ENCODE data around the gene BLOC1S5. TPM values are rescaled to one million over a fixed set of nuclear protein-coding genes. Genes with fewer than 3 reads are reported as not detected.
"Not testable (repeated sequence)": the region's sequence is repeated elsewhere in the genome, so short reads cannot be mapped to it uniquely, and the experiment has no call there.

Gene BLOC1S5
- total and polyA plus RNA-seq, 2 donors, result 10.3 to 20.0 TPM

- peak in 1 of 9 donors; percentile 24 for DNase-seq (ENCODE audit: low read depth in 6 of 9, low spot score in 9 of 9)
- Histone ChIP-seq H3K4me1 (ENCODE audit: control insufficient read depth in 2 of 2, insufficient read depth in 2 of 2, low read length in 2 of 2) (no peaks in the 10 kb centered on the region), H3K27me3 (ENCODE audit: control insufficient read depth in 2 of 2, insufficient read depth in 1 of 2, low read length in 1 of 2) (no peaks in the 10 kb centered on the region), H3K4me3 (ENCODE audit: low read length in 2 of 2) (no peak overlapping the region), H3K9me3 (ENCODE audit: control insufficient read depth in 2 of 2, insufficient read depth in 1 of 2, low read length in 1 of 2) (no peaks in the 10 kb centered on the region), H3K27ac (ENCODE audit: low read depth in 1 of 2, low read length in 1 of 2) (no peak overlapping the region), H3K36me3 (ENCODE audit: control insufficient read depth in 2 of 2, insufficient read depth in 2 of 2, low read length in 1 of 2) (peaks cover 7 to 27% of the 10 kb centered on the region in 2 donors)
These were observed 5.1 kb downstream of the BLOC1S5 start for GRCh38 chr6:8059129-8059528.

- H3K27ac ChIP-seq (ENCODE audit: low read depth in 1 of 2, low read length in 1 of 2), result no peak overlapping the region
- no peak for DNase-seq (ENCODE audit: low read depth in 6 of 9, low spot score in 9 of 9)
- no peaks in the 10 kb centered on the region for H3K4me1 ChIP-seq (ENCODE audit: control insufficient read depth in 2 of 2, insufficient read depth in 2 of 2, low read length in 2 of 2)
- H3K27me3 ChIP-seq (ENCODE audit: control insufficient read depth in 2 of 2, insufficient read depth in 1 of 2, low read length in 1 of 2), result no peaks in the 10 kb centered on the region
- WGBS, result over 99% methylated on average over 3 of the region's 3 CpGs
- H3K9me3 ChIP-seq (ENCODE audit: control insufficient read depth in 2 of 2, insufficient read depth in 1 of 2, low read length in 1 of 2), result no peaks in the 10 kb centered on the region
- H3K4me3 ChIP-seq (ENCODE audit: low read length in 2 of 2), result no peak overlapping the region
- peaks cover 7 to 27% of the 10 kb centered on the region in 2 donors for H3K36me3 ChIP-seq (ENCODE audit: control insufficient read depth in 2 of 2, insufficient read depth in 2 of 2, low read length in 1 of 2)
These were observed 6.4 kb downstream of the BLOC1S5 start for GRCh38 chr6:8057793-8058192.

GRCh38 chr6:8057263-8057662 lies 6.9 kb downstream of the BLOC1S5 start:
- H3K36me3 ChIP-seq (ENCODE audit: control insufficient read depth in 2 of 2, insufficient read depth in 2 of 2, low read length in 1 of 2), result peaks cover 7 to 27% of the 10 kb centered on the region in 2 donors
- no peak for DNase-seq (ENCODE audit: low read depth in 6 of 9, low spot score in 9 of 9)

GRCh38 chr6:8054276-8054675 lies 9.9 kb downstream of the BLOC1S5 start:
- no peak for DNase-seq (ENCODE audit: low read depth in 6 of 9, low spot score in 9 of 9)
- Histone ChIP-seq H3K4me1 (ENCODE audit: control insufficient read depth in 2 of 2, insufficient read depth in 2 of 2, low read length in 2 of 2) (no peaks in the 10 kb centered on the region), H3K27ac (ENCODE audit: low read depth in 1 of 2, low read length in 1 of 2) (no peak overlapping the region), H3K27me3 (ENCODE audit: control insufficient read depth in 2 of 2, insufficient read depth in 1 of 2, low read length in 1 of 2) (no peaks in the 10 kb centered on the region), H3K4me3 (ENCODE audit: low read length in 2 of 2) (no peak overlapping the region), H3K36me3 (ENCODE audit: control insufficient read depth in 2 of 2, insufficient read depth in 2 of 2, low read length in 1 of 2) (peaks cover 4 to 21% of the 10 kb centered on the region in 2 donors), H3K9me3 (ENCODE audit: control insufficient read depth in 2 of 2, insufficient read depth in 1 of 2, low read length in 1 of 2) (no peaks in the 10 kb centered on the region)
- WGBS, result over 99% methylated on average over 2 of the region's 2 CpGs

More at GRCh38 chr6:8057263-8057662, 6.9 kb downstream of the BLOC1S5 start:
- H3K4me1 ChIP-seq (ENCODE audit: control insufficient read depth in 2 of 2, insufficient read depth in 2 of 2, low read length in 2 of 2), result no peaks in the 10 kb centered on the region
- H3K9me3 ChIP-seq (ENCODE audit: control insufficient read depth in 2 of 2, insufficient read depth in 1 of 2, low read length in 1 of 2), result no peaks in the 10 kb centered on the region
- no peaks in the 10 kb centered on the region for H3K27me3 ChIP-seq (ENCODE audit: control insufficient read depth in 2 of 2, insufficient read depth in 1 of 2, low read length in 1 of 2)
- H3K27ac ChIP-seq (ENCODE audit: low read depth in 1 of 2, low read length in 1 of 2), result no peak overlapping the region
- no peak overlapping the region for H3K4me3 ChIP-seq (ENCODE audit: low read length in 2 of 2)
- 96% methylated on average over 4 of the region's 4 CpGs for WGBS

DNA sequence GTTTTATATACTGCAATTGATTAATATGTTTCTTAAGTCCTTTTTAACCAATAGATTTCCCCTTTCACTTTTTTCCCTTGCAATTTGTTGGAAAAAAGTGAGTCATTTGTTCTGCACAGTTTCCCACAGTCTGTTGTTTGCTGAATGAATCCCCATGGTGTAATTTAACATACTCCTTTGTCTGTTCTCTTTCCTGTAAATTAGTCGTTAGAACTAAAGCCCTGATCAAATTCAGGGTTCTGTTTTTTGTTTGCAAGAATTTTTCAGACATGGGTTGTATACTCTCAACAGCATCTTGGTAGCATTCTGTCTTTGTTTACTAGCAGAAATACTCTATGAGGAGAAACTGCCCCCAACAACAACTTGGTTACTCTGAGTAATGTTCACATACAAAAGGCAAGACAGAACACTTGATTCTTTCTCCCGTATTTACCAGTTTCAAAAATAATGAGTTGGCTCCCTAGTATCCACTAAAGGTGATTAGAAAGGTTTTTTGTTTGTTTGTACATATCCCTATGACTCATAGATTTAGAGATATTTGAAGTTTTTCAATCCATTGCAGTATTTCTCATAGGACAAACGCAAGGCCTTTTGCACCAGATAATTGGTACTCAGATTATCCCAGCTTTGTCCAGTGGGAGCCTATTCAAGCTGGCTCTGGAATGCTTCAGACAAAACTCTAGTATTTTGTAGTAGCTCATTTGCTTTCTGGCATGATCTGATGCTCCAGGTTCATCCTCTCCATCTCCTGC lies 16.5 kb downstream of the BLOC1S5 start:
- Histone ChIP-seq H3K4me3 (ENCODE audit: low read length in 2 of 2) (no peak overlapping the region), H3K27ac (ENCODE audit: low read depth in 1 of 2, low read length in 1 of 2) (no peak overlapping the region), H3K27me3 (ENCODE audit: control insufficient read depth in 2 of 2, insufficient read depth in 1 of 2, low read length in 1 of 2) (no peaks in the 10 kb centered on the region), H3K9me3 (ENCODE audit: control insufficient read depth in 2 of 2, insufficient read depth in 1 of 2, low read length in 1 of 2) (peaks cover 0 to 3% of the 10 kb centered on the region in 2 donors), H3K36me3 (ENCODE audit: control insufficient read depth in 2 of 2, insufficient read depth in 2 of 2, low read length in 1 of 2) (peaks cover 0 to 7% of the 10 kb centered on the region in 2 donors), H3K4me1 (ENCODE audit: control insufficient read depth in 2 of 2, insufficient read depth in 2 of 2, low read length in 2 of 2) (no peaks in the 10 kb centered on the region)
- 96% methylated on average over 3 of the region's 3 CpGs for WGBS
- DNase-seq (ENCODE audit: low read depth in 6 of 9, low spot score in 9 of 9), result no peak

DNA sequence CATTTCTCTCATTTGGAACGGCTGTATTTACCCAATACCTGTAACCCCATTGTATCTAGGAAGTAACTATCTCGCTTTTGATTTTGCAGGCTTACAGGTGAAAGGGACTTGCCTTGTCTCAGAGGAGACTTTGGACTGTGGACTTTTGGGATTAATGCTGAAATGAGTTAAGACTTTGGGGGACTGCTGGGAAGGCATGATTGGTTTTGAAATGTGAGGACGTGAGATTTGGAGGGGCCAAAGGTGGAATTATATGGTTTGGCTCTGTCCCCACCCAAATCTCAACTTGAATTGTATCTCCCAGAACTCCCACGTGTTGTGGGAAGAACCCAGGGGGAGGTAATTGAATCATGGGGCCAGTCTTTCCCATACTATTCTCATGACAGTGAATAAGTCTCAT lies 18.4 kb downstream of the BLOC1S5 start:
- H3K36me3 ChIP-seq (ENCODE audit: control insufficient read depth in 2 of 2, insufficient read depth in 2 of 2, low read length in 1 of 2); H3K27ac ChIP-seq (ENCODE audit: low read depth in 1 of 2, low read length in 1 of 2); H3K4me1 ChIP-seq (ENCODE audit: control insufficient read depth in 2 of 2, insufficient read depth in 2 of 2, low read length in 2 of 2); DNase-seq (ENCODE audit: low read depth in 6 of 9, low spot score in 9 of 9); H3K9me3 ChIP-seq (ENCODE audit: control insufficient read depth in 2 of 2, insufficient read depth in 1 of 2, low read length in 1 of 2); H3K4me3 ChIP-seq (ENCODE audit: low read length in 2 of 2); H3K27me3 ChIP-seq (ENCODE audit: control insufficient read depth in 2 of 2, insufficient read depth in 1 of 2, low read length in 1 of 2): not testable (repeated sequence)
- WGBS, result 97% methylated on average over 4 of the region's 4 CpGs

- Histone ChIP-seq H3K27me3 (ENCODE audit: control insufficient read depth in 2 of 2, insufficient read depth in 1 of 2, low read length in 1 of 2) (no peaks in the 10 kb centered on the region), H3K36me3 (ENCODE audit: control insufficient read depth in 2 of 2, insufficient read depth in 2 of 2, low read length in 1 of 2) (peaks cover 0 to 4% of the 10 kb centered on the region in 2 donors), H3K4me1 (ENCODE audit: control insufficient read depth in 2 of 2, insufficient read depth in 2 of 2, low read length in 2 of 2) (no peaks in the 10 kb centered on the region), H3K9me3 (ENCODE audit: control insufficient read depth in 2 of 2, insufficient read depth in 1 of 2, low read length in 1 of 2) (peaks cover 0 to 3% of the 10 kb centered on the region in 2 donors), H3K27ac (ENCODE audit: low read depth in 1 of 2, low read length in 1 of 2) (no peak overlapping the region), H3K4me3 (ENCODE audit: low read length in 2 of 2) (no peak overlapping the region)
- WGBS, result 64% methylated on average over 3 of the region's 3 CpGs
- no peak for DNase-seq (ENCODE audit: low read depth in 6 of 9, low spot score in 9 of 9)
These were observed 21.0 kb downstream of the BLOC1S5 start for GRCh38 chr6:8043221-8043620.

DNA sequence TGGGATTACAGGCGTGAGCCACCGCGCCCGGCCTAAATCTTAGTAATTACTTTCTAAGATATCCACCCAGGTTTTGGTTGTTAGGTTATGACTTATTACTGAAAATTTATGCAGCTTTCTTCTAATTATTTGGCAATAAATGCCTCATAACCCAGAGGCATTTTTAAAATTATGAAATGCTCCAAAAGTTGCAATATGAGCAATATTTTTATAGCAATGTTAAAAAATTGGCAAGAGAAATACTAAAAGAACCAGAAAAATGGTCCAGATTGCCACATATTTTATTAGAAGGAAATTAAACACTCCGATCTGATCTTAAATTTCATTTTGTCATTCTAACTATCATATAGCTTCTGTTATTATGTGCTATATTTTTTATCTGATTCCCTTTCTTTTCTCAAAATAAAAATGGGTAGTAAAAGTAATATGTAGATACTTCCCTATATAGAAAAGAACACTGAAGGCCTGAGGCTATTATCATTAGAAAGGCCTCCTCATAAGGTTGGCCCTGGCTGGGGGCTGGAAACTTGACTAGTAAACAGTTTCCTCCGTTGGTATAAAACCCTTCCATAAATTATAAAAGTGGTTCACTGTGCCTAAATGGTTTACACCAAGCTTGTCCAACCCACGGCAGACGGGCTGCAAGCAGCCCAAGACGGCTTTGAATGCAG lies 22.1 kb downstream of the BLOC1S5 start:
- no peak overlapping the region for H3K27ac ChIP-seq (ENCODE audit: low read depth in 1 of 2, low read length in 1 of 2)
- H3K4me1 ChIP-seq (ENCODE audit: control insufficient read depth in 2 of 2, insufficient read depth in 2 of 2, low read length in 2 of 2), result no peaks in the 10 kb centered on the region
- WGBS, result 96% methylated on average over 9 of the region's 9 CpGs
- no peaks in the 10 kb centered on the region for H3K27me3 ChIP-seq (ENCODE audit: control insufficient read depth in 2 of 2, insufficient read depth in 1 of 2, low read length in 1 of 2)
- peaks cover 0 to 4% of the 10 kb centered on the region in 2 donors for H3K36me3 ChIP-seq (ENCODE audit: control insufficient read depth in 2 of 2, insufficient read depth in 2 of 2, low read length in 1 of 2)
- H3K4me3 ChIP-seq (ENCODE audit: low read length in 2 of 2), result no peak overlapping the region
- DNase-seq (ENCODE audit: low read depth in 6 of 9, low spot score in 9 of 9), result no peak
- peaks cover 0 to 3% of the 10 kb centered on the region in 2 donors for H3K9me3 ChIP-seq (ENCODE audit: control insufficient read depth in 2 of 2, insufficient read depth in 1 of 2, low read length in 1 of 2)

GRCh38 chr6:8034107-8034506 lies 30.1 kb downstream of the BLOC1S5 start:
- not testable (repeated sequence) for H3K4me1 ChIP-seq (ENCODE audit: control insufficient read depth in 2 of 2, insufficient read depth in 2 of 2, low read length in 2 of 2); H3K27ac ChIP-seq (ENCODE audit: low read depth in 1 of 2, low read length in 1 of 2); H3K4me3 ChIP-seq (ENCODE audit: low read length in 2 of 2); DNase-seq (ENCODE audit: low read depth in 6 of 9, low spot score in 9 of 9); H3K36me3 ChIP-seq (ENCODE audit: control insufficient read depth in 2 of 2, insufficient read depth in 2 of 2, low read length in 1 of 2); H3K9me3 ChIP-seq (ENCODE audit: control insufficient read depth in 2 of 2, insufficient read depth in 1 of 2, low read length in 1 of 2); H3K27me3 ChIP-seq (ENCODE audit: control insufficient read depth in 2 of 2, insufficient read depth in 1 of 2, low read length in 1 of 2)
- 91% methylated on average over 3 of the region's 3 CpGs for WGBS
